Measurements from ENCODE around the gene MYOM3. TPM values are rescaled to one million over a fixed set of nuclear protein-coding genes. Genes with fewer than 3 reads are reported as not detected.

MYOM3 gene
- total and polyA plus RNA-seq, 2 of the 13 experiments (the other 11 are each of a cell fraction or from before 2014, with no cell fraction given): 5.8 to 15.3 TPM

DNA sequence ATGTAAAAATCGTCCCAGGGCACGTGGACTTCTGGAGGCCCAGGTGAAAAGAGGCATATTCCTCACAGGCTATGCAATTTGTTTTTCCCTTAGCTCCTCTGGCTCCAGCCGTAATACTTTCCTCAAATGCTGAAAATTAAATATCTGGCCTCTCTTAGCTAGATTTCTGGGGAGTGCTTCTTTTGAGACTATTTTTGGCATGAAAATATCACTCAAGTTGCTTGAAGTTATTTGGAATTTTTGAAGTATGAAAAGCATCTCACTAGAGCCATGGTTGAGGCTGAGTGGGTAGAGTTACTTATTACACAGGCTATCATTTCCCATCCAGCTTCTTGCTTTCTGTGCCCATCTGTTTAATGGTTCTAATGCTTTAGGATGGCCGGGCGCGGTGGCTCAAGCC is 59.7 kb downstream of the MYOM3 start:
- Histone ChIP-seq H3K4me2 (ENCODE audit: low read depth, low read length) (no peak overlapping the region), H2AFZ (ENCODE audit: low read length) (no peak overlapping the region), H4K20me1 (ENCODE audit: insufficient read depth, low read length) (no peaks in the 10 kb centered on the region), H3K4me1 (ENCODE audit: insufficient read depth, low read length) (peaks cover 23% of the 10 kb centered on the region), H3K4me3 (replicated peaks in 1 of 3; ENCODE audit: insufficient read depth in 1 of 3, low read depth in 2 of 3, low read length in 3 of 3) (no peak overlapping the region), H3K27me3 (ENCODE audit: control insufficient read depth in 1 of 2, insufficient read depth in 2 of 2, low read length in 2 of 2) (no peaks in the 10 kb centered on the region), H3K9ac (ENCODE audit: insufficient read depth, low read depth, low read length) (no peak overlapping the region), H3K36me3 (replicated peaks in 1 of 2; ENCODE audit: control insufficient read depth in 1 of 2, insufficient read depth in 2 of 2, low read length in 2 of 2) (no peaks in the 10 kb centered on the region; a peak in 1 of 5 replicates), H3K79me2 (ENCODE audit: insufficient read depth, low read length) (no peaks in the 10 kb centered on the region), H3K9me3 (ENCODE audit: low read length) (no peaks in the 10 kb centered on the region), H3K27ac (ENCODE audit: extremely low read length, insufficient read depth, low read length) (no peak overlapping the region)
- WGBS (ENCODE audit: low lambda C conversion rate): 85% methylated on average over 6 of the region's 6 CpGs
- DNase-seq (ENCODE audit: low spot score) (no peak), FAIRE-seq (no peak), ATAC-seq (no peak)
- ChIA-PET CTCF (ENCODE audit: low intra/inter-chr PET ratio, low total read pairs) (no interaction called here), POLR2A (no interaction called here)
- no TSS peak for BruUV-seq (replicated peaks)
- intact Hi-C loops (cut with micrococcal nuclease; ENCODE audit: unreplicated experiment) (no loop called here), in situ Hi-C loops (cut with HindIII; ENCODE audit: extremely low pct_ligation_motif_present, low pct_unique_long_range_greater_than_20kb) (no loop called here)
- TF ChIP-seq, protein P1, sequence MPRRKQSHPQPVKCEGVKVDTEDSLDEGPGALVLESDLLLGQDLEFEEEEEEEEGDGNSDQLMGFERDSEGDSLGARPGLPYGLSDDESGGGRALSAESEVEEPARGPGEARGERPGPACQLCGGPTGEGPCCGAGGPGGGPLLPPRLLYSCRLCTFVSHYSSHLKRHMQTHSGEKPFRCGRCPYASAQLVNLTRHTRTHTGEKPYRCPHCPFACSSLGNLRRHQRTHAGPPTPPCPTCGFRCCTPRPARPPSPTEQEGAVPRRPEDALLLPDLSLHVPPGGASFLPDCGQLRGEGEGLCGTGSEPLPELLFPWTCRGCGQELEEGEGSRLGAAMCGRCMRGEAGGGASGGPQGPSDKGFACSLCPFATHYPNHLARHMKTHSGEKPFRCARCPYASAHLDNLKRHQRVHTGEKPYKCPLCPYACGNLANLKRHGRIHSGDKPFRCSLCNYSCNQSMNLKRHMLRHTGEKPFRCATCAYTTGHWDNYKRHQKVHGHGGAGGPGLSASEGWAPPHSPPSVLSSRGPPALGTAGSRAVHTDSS (CRISPR knock-in tag; conservative IDR thresholded peaks at IDR 0.05): no peak
- TF ChIP-seq RFXANK (CRISPR knock-in tag; IDR thresholded peaks at IDR 0.05): no peak
- TF ChIP-seq, protein P2, sequence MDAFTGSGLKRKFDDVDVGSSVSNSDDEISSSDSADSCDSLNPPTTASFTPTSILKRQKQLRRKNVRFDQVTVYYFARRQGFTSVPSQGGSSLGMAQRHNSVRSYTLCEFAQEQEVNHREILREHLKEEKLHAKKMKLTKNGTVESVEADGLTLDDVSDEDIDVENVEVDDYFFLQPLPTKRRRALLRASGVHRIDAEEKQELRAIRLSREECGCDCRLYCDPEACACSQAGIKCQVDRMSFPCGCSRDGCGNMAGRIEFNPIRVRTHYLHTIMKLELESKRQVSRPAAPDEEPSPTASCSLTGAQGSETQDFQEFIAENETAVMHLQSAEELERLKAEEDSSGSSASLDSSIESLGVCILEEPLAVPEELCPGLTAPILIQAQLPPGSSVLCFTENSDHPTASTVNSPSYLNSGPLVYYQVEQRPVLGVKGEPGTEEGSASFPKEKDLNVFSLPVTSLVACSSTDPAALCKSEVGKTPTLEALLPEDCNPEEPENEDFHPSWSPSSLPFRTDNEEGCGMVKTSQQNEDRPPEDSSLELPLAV (CRISPR knock-in tag; conservative IDR thresholded peaks at IDR 0.05; ENCODE audit: low read depth): no peak
- TF ChIP-seq, protein P3, sequence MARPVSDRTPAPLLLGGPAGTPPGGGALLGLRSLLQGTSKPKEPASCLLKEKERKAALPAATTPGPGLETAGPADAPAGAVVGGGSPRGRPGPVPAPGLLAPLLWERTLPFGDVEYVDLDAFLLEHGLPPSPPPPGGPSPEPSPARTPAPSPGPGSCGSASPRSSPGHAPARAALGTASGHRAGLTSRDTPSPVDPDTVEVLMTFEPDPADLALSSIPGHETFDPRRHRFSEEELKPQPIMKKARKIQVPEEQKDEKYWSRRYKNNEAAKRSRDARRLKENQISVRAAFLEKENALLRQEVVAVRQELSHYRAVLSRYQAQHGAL (CRISPR knock-in tag; IDR thresholded peaks at IDR 0.05; ENCODE audit: not compliant biosample characterization): no peak
- TF ChIP-seq CC2D1A (CRISPR knock-in tag; IDR thresholded peaks at IDR 0.05): no peak
- TF ChIP-seq, protein P4, sequence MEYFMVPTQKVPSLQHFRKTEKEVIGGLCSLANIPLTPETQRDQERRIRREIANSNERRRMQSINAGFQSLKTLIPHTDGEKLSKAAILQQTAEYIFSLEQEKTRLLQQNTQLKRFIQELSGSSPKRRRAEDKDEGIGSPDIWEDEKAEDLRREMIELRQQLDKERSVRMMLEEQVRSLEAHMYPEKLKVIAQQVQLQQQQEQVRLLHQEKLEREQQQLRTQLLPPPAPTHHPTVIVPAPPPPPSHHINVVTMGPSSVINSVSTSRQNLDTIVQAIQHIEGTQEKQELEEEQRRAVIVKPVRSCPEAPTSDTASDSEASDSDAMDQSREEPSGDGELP (IDR thresholded peaks at IDR 0.05; ENCODE audit: borderline replicate concordance, low read depth): no peak
- TF ChIP-seq, protein P5, sequence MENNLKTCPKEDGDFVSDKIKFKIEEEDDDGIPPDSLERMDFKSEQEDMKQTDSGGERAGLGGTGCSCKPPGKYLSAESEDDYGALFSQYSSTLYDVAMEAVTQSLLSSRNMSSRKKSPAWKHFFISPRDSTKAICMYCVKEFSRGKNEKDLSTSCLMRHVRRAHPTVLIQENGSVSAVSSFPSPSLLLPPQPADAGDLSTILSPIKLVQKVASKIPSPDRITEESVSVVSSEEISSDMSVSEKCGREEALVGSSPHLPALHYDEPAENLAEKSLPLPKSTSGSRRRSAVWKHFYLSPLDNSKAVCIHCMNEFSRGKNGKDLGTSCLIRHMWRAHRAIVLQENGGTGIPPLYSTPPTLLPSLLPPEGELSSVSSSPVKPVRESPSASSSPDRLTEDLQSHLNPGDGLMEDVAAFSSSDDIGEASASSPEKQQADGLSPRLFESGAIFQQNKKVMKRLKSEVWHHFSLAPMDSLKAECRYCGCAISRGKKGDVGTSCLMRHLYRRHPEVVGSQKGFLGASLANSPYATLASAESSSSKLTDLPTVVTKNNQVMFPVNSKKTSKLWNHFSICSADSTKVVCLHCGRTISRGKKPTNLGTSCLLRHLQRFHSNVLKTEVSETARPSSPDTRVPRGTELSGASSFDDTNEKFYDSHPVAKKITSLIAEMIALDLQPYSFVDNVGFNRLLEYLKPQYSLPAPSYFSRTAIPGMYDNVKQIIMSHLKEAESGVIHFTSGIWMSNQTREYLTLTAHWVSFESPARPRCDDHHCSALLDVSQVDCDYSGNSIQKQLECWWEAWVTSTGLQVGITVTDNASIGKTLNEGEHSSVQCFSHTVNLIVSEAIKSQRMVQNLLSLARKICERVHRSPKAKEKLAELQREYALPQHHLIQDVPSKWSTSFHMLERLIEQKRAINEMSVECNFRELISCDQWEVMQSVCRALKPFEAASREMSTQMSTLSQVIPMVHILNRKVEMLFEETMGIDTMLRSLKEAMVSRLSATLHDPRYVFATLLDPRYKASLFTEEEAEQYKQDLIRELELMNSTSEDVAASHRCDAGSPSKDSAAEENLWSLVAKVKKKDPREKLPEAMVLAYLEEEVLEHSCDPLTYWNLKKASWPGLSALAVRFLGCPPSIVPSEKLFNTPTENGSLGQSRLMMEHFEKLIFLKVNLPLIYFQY (CRISPR knock-in tag; IDR thresholded peaks at IDR 0.05; ENCODE audit: borderline replicate concordance): no peak
- TF ChIP-seq SNAI1 (CRISPR knock-in tag; IDR thresholded peaks at IDR 0.05; ENCODE audit: borderline replicate concordance): no peak
- no peak for TF ChIP-seq CHD2 (IDR thresholded peaks at IDR 0.05; ENCODE audit: low read depth, low read length)
- TF ChIP-seq, protein P6, sequence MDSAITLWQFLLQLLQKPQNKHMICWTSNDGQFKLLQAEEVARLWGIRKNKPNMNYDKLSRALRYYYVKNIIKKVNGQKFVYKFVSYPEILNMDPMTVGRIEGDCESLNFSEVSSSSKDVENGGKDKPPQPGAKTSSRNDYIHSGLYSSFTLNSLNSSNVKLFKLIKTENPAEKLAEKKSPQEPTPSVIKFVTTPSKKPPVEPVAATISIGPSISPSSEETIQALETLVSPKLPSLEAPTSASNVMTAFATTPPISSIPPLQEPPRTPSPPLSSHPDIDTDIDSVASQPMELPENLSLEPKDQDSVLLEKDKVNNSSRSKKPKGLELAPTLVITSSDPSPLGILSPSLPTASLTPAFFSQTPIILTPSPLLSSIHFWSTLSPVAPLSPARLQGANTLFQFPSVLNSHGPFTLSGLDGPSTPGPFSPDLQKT (CRISPR knock-in tag; IDR thresholded peaks at IDR 0.05; ENCODE audit: borderline replicate concordance): no peak
- TF ChIP-seq, protein P7, sequence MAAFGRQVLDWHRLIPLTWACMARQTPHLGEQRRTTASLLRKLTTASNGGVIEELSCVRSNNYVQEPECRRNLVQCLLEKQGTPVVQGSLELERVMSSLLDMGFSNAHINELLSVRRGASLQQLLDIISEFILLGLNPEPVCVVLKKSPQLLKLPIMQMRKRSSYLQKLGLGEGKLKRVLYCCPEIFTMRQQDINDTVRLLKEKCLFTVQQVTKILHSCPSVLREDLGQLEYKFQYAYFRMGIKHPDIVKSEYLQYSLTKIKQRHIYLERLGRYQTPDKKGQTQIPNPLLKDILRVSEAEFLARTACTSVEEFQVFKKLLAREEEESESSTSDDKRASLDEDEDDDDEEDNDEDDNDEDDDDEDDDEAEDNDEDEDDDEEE (CRISPR knock-in tag; IDR thresholded peaks at IDR 0.05): no peak

Measured in HepG2 (cell line).